Muscle layer of colon (tissue), 2 donors: ENCODE results near the gene ELOVL2.

ENCODE experiments used
- H3K27ac ChIP-seq: one replicate; pipeline ENCODE4 v1.7.0; 2013; ENCODE audit warnings: low read depth, mild to moderate bottlenecking, low read length, moderate library complexity
- H3K27me3 ChIP-seq, 2 donors: one replicate each; pipeline ENCODE4 v1.7.0; 2013; ENCODE audit warnings: low read length in 2 of 2, mild to moderate bottlenecking in 2 of 2; ENCODE audit not compliant: insufficient read depth in 2 of 2, control insufficient read depth in 1 of 2
- H3K36me3 ChIP-seq: one replicate; pipeline ENCODE4 v1.7.0; 2013; ENCODE audit warnings: mild to moderate bottlenecking, low read length; ENCODE audit not compliant: insufficient read depth
- H3K4me1 ChIP-seq: one replicate; pipeline ENCODE4 v1.7.0; 2013; ENCODE audit warnings: mild to moderate bottlenecking, low read length; ENCODE audit not compliant: insufficient read depth
- H3K4me3 ChIP-seq, 2 donors: one replicate each; pipeline ENCODE4 v1.7.0; 2013; ENCODE audit warnings: low read length in 2 of 2, low read depth in 1 of 2, mild to moderate bottlenecking in 1 of 2, moderate library complexity in 1 of 2
- H3K9ac ChIP-seq: one replicate; pipeline ENCODE4 v1.7.0; 2013; ENCODE audit warnings: low read length
- H3K9me3 ChIP-seq: one replicate; pipeline ENCODE4 v1.7.0; 2013; ENCODE audit warnings: mild to moderate bottlenecking, low read length
- donor health status: abdominal sarcoma.
- donor health status: Adenocarcinoma of cecum.

The ELOVL2 gene

DNA sequence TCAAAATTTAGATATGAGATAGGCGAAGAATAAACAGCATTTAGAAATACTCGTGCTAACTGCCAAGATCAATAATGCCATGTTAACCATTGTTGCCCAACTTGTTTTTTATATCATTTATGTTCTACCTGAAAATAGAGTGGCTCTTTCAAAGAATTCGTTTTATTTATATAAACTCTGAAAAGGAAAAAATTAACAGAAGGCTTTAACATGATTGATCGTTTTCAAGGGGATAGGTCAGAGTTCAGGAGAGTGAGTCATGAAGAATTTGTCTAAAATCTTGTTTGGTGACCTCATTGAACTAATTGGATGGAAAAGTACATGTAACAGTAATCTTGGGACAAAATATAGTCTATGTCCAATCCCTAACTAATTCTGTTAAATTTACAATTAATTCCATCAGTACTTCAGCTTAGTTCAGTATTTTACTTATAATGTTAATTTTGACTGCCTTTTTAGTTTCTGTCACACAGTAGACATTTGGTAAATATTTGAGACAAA is 11.1 kb upstream of the ELOVL2 start:
- H3K4me3 ChIP-seq, result no peak overlapping the region
- no peaks in the 10 kb centered on the region for H3K27me3 ChIP-seq
- H3K36me3 ChIP-seq, result no peaks in the 10 kb centered on the region
- no peak overlapping the region for H3K9ac ChIP-seq
- no peak overlapping the region for H3K27ac ChIP-seq
- H3K9me3 ChIP-seq, result no peaks in the 10 kb centered on the region
- H3K4me1 ChIP-seq, result no peaks in the 10 kb centered on the region

DNA sequence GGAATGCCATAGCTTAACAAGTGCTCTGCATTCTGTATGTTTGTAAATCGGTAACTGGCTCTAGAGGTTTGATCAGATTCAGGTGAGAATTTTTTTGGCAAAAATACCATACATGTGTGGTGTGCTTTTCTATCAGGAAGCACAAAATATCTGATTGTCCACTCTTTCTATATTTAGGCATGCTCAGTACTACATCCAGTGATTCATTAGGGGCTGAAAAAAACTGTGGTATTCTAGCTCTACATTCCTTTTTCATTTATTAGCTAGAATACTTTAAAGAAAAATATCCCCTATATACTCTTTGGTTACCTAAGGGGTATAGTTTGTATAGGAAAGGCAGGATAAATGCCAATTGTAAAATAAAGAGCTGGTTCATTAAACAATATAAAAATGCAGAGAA is 10.6 kb upstream of the ELOVL2 start:
- Histone ChIP-seq H3K36me3 (no peaks in the 10 kb centered on the region), H3K27me3 (no peaks in the 10 kb centered on the region), H3K9ac (no peak overlapping the region), H3K27ac (no peak overlapping the region), H3K4me1 (no peaks in the 10 kb centered on the region), H3K4me3 (no peak overlapping the region), H3K9me3 (no peaks in the 10 kb centered on the region)

DNA sequence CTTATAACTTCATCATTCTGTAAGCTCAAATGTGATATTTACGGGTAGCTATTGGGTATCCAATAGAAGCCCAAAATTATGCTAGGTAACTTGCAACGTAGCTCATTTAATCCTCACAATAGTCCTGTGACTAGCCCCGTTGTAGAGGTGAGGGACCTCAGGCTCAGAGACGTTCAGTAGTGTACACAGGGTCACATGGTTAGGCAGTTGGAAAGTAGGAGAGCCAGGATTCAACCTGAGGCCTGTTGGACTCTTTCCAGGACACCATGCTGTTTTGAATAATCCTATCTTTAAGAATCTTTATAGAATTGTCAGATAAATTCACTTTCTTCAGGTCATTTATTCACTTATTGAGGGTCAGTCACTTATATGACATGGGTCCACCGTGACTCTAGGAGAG is 9.2 kb upstream of the ELOVL2 start:
- no peak overlapping the region for H3K9ac ChIP-seq
- no peaks in the 10 kb centered on the region for H3K9me3 ChIP-seq
- no peak overlapping the region for H3K4me3 ChIP-seq
- no peaks in the 10 kb centered on the region for H3K4me1 ChIP-seq
- no peaks in the 10 kb centered on the region for H3K36me3 ChIP-seq
- H3K27ac ChIP-seq, result no peak overlapping the region
- H3K27me3 ChIP-seq, result no peaks in the 10 kb centered on the region

DNA sequence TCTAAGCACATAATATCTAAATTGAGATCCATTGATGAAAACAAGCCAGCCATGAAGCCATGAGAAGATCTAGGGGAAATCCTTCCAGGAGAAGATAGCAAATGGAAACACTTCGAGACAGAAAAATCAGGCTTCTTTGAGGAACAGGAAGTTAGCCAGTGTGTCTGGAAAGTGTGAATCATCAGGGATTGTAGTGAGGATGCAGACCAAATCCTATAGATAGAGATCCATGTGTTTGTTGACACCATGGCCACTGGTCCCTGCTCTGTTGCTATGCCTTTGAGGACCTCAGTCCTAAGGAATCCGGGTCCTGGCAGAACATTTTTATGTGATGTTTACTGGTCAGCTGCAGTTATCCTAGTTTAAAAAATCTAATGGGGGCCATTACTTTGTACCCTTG is 6.6 kb upstream of the ELOVL2 start:
- no peaks in the 10 kb centered on the region for H3K9me3 ChIP-seq
- H3K9ac ChIP-seq, result no peak overlapping the region
- no peaks in the 10 kb centered on the region for H3K36me3 ChIP-seq
- peaks cover 15 to 19% of the 10 kb centered on the region in 2 donors for H3K27me3 ChIP-seq
- H3K27ac ChIP-seq, result no peak overlapping the region
- no peak overlapping the region for H3K4me3 ChIP-seq
- no peaks in the 10 kb centered on the region for H3K4me1 ChIP-seq

DNA sequence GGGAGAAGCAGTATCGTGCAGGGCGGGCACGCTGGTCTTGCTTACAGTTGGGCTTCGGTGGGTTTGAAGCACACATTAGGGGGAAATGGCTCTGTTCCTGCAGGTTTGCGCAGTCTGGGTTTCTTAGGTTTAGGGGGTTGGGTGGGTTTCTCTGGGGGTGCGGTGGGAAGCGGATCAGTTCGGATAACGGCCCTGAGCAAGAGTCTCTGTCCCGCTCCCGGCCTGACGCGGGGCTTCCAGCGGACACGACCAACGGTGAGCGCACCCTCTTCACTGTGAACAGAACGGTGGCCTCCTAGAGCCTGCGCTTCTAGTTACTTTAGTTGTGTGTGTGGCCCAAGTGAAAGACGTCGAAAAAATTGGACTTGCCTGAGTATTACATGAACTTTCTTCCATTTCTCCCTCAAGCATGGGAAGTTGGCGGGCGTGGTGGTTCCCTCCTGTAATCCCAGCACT is 635 bp upstream of the ELOVL2 start:
- Histone ChIP-seq H3K27ac (no peak overlapping the region), H3K4me1 (no peaks in the 10 kb centered on the region)

DNA sequence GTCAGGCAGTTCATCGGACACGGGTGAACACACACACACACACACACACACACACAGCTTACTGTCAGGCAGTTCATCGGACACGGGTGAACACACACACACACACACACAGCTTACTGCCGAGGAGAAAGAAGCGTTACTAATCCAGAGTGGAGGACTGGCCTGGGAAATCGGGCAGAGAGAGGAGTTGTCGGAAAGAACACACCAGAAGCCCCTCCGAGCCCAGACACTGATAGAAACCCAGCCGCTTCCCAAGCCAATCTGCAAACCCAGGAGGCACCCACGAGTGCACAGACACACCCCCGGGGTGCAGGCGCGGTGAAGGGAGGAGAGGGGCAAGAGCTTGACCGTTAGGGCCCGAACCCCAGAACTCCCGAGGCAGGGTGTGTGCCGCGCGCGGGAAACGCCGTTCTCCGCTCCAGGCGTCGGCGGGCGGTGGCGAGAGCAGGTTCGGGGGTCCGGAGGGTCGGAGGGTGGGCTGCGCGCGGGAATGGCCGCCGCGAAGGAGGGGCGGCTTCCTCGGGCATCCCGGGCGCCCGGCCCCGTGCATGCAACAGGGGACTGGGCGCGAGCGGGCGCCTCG is 636 bp downstream of the ELOVL2 start:
- Histone ChIP-seq H3K9ac (no peak overlapping the region), H3K4me3 (peak overlapping the region in 1 of 2 donors; percentile 40), H3K4me1 (no peaks in the 10 kb centered on the region), H3K36me3 (no peaks in the 10 kb centered on the region), H3K27ac (no peak overlapping the region), H3K9me3 (peaks cover 3% of the 10 kb centered on the region), H3K27me3 (peaks cover 42 to 45% of the 10 kb centered on the region in 2 donors)

More for the DNA sequence above, 635 bp upstream of the ELOVL2 start:
- Histone ChIP-seq H3K4me3 (no peak overlapping the region), H3K9ac (no peak overlapping the region), H3K9me3 (peaks cover 3% of the 10 kb centered on the region), H3K36me3 (no peaks in the 10 kb centered on the region), H3K27me3 (peaks cover 38 to 45% of the 10 kb centered on the region in 2 donors)

DNA sequence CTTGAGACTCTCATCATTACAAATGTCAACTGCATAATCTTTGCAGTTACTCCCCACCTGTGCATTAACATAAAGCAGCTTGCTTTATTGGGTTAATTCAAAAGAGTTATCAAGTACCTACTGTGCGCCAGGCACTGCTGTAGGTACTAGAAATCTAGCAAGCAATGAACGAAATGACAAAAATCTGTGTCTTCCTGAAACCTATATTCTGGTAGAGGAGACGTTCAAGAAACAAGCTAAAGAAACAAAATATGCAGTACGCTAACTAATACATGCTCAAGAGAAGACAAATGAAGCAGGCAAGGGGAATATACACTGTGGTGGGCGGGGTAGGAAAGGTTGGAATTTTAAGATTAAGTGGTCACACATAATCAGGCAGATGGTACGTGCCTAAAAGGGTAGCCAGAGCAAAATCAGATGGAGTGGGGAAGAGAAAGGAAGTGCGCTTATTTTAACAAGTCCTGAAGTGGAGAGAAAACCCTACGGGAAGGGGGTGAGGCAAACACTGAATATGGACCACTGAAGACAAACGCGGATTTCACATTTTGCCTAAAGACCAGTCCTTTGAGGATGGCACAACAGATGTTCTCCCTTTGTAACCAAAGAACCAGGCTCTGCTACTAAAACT is 1.2 kb downstream of the ELOVL2 start:
- Histone ChIP-seq H3K27ac (no peak overlapping the region), H3K27me3 (peaks cover 41 to 42% of the 10 kb centered on the region in 2 donors), H3K9me3 (peaks cover 3% of the 10 kb centered on the region), H3K36me3 (no peaks in the 10 kb centered on the region), H3K9ac (no peak overlapping the region), H3K4me3 (no peak overlapping the region), H3K4me1 (no peaks in the 10 kb centered on the region)

DNA sequence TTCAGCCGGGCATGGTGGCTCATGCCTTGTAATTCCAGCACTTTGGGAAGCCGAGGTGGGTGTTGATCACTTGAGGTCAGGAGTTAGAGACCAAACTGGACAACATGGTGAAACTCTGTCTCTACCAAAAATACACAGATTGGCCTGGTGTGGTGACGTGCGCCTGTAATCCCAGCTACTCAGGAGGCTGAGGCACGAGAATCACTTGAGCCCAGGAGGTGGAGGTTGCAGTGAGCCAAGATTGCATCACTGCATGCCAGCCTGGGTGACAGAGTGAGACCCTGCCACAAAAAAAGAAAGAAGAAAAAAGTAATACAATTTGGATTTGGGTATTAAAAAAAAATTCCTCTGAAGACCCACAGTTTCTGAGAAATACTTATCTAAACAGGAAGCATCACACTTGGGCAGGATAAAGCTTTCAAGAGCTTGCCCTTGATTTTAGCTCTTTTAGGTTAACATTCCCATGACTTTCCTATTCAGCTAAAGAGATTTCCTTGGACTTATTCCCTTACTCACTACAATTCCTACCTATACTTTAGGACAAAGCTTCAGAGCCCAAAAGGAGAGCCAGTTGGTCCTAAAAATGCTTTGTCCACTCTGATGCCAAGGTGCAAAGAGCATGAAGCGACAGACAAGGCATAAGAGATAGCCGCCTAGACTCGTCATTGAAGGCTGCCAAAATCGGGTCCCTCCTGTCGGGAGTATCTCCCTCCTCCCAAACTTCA is 1.9 kb downstream of the ELOVL2 start:
- no peak overlapping the region for H3K27ac ChIP-seq
- H3K4me1 ChIP-seq, result no peaks in the 10 kb centered on the region
- no peaks in the 10 kb centered on the region for H3K36me3 ChIP-seq
- no peak overlapping the region for H3K9ac ChIP-seq
- no peak overlapping the region for H3K4me3 ChIP-seq
- peaks cover 37 to 41% of the 10 kb centered on the region in 2 donors for H3K27me3 ChIP-seq
- H3K9me3 ChIP-seq, result peaks cover 3% of the 10 kb centered on the region

DNA sequence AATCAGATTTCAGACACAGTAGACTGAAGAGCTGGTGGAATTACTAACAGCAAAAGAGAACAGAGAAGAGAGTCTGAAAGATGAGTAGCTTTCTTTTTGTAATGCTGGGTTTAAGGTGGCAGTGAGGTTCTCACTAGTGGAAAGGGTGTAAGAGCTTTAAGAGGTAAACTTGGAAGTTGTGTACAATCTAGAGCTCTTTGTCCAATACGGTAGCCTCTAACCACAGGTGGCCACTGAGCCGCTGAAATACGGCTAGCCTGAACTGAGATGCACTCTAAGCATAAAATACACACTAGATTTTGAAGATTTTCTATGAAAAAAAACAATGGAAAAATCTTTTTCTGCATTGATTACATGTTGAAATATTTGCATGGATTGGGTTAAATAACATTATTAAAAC is 4.0 kb downstream of the ELOVL2 start:
- H3K9me3 ChIP-seq, result peaks cover 3% of the 10 kb centered on the region
- no peak overlapping the region for H3K4me3 ChIP-seq
- H3K36me3 ChIP-seq, result no peaks in the 10 kb centered on the region
- peaks cover 21% of the 10 kb centered on the region in 2 donors for H3K27me3 ChIP-seq
- no peaks in the 10 kb centered on the region for H3K4me1 ChIP-seq
- H3K27ac ChIP-seq, result no peak overlapping the region
- no peak overlapping the region for H3K9ac ChIP-seq

DNA sequence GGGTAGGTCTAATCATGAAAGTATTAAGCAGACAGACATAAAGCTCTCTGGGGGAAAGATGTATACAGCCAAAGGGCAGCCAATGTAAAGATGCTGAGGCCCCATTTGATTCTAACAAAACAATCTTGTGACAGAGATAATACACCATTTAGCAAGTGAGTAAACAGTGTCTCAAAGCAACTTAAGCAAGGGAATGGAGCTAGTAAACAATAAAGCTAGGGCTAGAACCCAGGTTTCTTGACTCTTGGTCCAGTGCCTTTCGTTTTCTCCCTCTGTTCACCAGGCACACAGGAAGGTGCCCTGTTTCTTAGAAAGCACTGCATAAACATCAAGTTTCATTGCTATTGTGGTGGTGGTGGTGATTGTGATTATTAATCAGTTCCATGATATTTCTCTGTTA is 5.1 kb downstream of the ELOVL2 start:
- Histone ChIP-seq H3K27ac (no peak overlapping the region), H3K27me3 (peaks cover 13 to 15% of the 10 kb centered on the region in 2 donors), H3K4me3 (no peak overlapping the region), H3K9ac (no peak overlapping the region), H3K9me3 (no peaks in the 10 kb centered on the region), H3K36me3 (no peaks in the 10 kb centered on the region), H3K4me1 (no peaks in the 10 kb centered on the region)

DNA sequence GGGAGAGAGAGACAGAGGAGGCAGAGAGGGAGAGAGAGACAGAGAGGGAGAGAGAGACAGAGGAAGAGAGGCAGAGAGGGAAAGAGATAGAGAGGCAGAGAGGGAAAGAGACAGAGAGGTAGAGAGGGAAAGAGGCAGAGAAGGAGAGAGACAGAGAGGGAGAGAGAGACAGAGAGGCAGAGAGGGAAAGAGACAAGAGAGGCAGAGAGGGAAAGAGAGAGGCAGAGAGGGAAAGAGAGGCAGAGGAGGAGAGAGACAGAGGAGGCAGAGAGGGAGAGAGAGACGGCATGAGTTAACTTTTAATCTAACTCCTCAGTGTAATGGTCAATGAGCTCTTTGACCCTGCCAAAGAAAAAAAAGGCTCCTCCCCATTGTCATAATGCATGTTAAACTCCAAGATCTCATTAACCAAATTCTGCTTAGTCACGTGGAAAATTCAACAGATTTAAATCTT is 7.1 kb downstream of the ELOVL2 start:
- Histone ChIP-seq H3K27ac (no peak overlapping the region), H3K4me1 (no peaks in the 10 kb centered on the region), H3K9me3 (no peaks in the 10 kb centered on the region), H3K36me3 (no peaks in the 10 kb centered on the region), H3K9ac (no peak overlapping the region), H3K27me3 (peaks cover under 1 to 4% of the 10 kb centered on the region in 2 donors), H3K4me3 (no peak overlapping the region)
